DND-41 (cell line): Measurements from ENCODE around the gene TCF12.

Experiments
- ATAC-seq: fragments of 200-7000 bp; cut with Tn5 transposase; 3 replicates; pipeline ENCODE4 v1.9.1; 2021; ENCODE audit warnings: low read depth; ENCODE audit not compliant: insufficient read depth
- DNase-seq: peaks from one replicate; pipeline ENCODE4 v3.0.0-alpha.2; 2020
- H2AFZ ChIP-seq: 2 replicates; pipeline ENCODE4 v1.6.0; 2012; ENCODE audit warnings: low read depth, low read length
- H3K27ac ChIP-seq: 2 replicates; pipeline ENCODE4 v1.5.1; 2012; ENCODE audit warnings: low read length, inconsistent platforms
- H3K27me3 ChIP-seq: fragments of 200-600 bp; sonication (generic); 2 replicates; pipeline ENCODE4 v1.6.0; 2012; ENCODE audit warnings: low read length, mild to moderate bottlenecking, inconsistent platforms; ENCODE audit not compliant: insufficient read depth, poor library complexity
- H3K36me3 ChIP-seq: 2 replicates; pipeline ENCODE4 v1.5.1; 2012; ENCODE audit warnings: low read length, inconsistent platforms; ENCODE audit not compliant: insufficient read depth
- H3K4me1 ChIP-seq: 2 replicates; pipeline ENCODE4 v1.5.1; 2012; ENCODE audit warnings: mild to moderate bottlenecking, low read length; ENCODE audit not compliant: insufficient read depth
- H3K4me2 ChIP-seq: 2 replicates; pipeline ENCODE4 v1.6.0; 2012; ENCODE audit warnings: mild to moderate bottlenecking, moderate library complexity, low read length, inconsistent platforms; ENCODE audit not compliant: insufficient read depth
- H3K4me3 ChIP-seq, 2 experiments: fragments of 200-600 bp in 1 of 2; shearing (Covaris generic) in 1 of 2; 2 replicates each; pipeline ENCODE4 v1.5.1; 2012 to 2016; ENCODE audit warnings: inconsistent platforms in 2 of 2, low read length in 2 of 2, mild to moderate bottlenecking in 2 of 2, low read depth in 1 of 2, moderate library complexity in 1 of 2
- H3K79me2 ChIP-seq: 2 replicates; pipeline ENCODE4 v1.6.0; 2012; ENCODE audit warnings: low read length, inconsistent platforms; ENCODE audit not compliant: insufficient read depth
- H3K9ac ChIP-seq: 2 replicates; pipeline ENCODE4 v1.6.0; 2012; ENCODE audit warnings: low read depth, mild to moderate bottlenecking, inconsistent platforms, low read length, moderate library complexity
- H3K9me3 ChIP-seq: 2 replicates; pipeline ENCODE4 v1.5.1; 2012; ENCODE audit warnings: low read length, moderate library complexity, mild to moderate bottlenecking, inconsistent platforms; ENCODE audit not compliant: insufficient read depth, severe bottlenecking
- H4K20me1 ChIP-seq: 2 replicates; pipeline ENCODE4 v1.6.0; 2012; ENCODE audit warnings: low read length; ENCODE audit not compliant: insufficient read depth
- CTCF ChIP-seq: IDR thresholded peaks from 2 replicates; pipeline ENCODE4 v1.5.1; 2012; ENCODE audit warnings: borderline replicate concordance, low read length, moderate library complexity, mild to moderate bottlenecking; ENCODE audit not compliant: poor library complexity, severe bottlenecking; ENCODE audit errors: extremely low read depth
- EZH2 ChIP-seq: IDR thresholded peaks from 3 replicates; pipeline ENCODE4 v1.6.1; 2012; ENCODE audit warnings: borderline replicate concordance, low read depth, mild to moderate bottlenecking, moderate library complexity, low read length, inconsistent platforms; ENCODE audit not compliant: severe bottlenecking

The TCF12 gene

GRCh38 chr15:56985856-56986255 lies 67.4 kb downstream of the TCF12 start:
- no peaks in the 10 kb centered on the region for H3K27me3 ChIP-seq
- H3K4me2 ChIP-seq, result no peak overlapping the region
- no peak overlapping the region for H3K27ac ChIP-seq
- no peaks in the 10 kb centered on the region for H3K36me3 ChIP-seq
- H3K4me3 ChIP-seq, result no peak overlapping the region
- no peak overlapping the region for H3K9ac ChIP-seq
- ATAC-seq, result no peak
- H3K9me3 ChIP-seq, result no peaks in the 10 kb centered on the region
- DNase-seq, result no peak
- H2AFZ ChIP-seq, result no peak overlapping the region
- no peak for TF ChIP-seq CTCF
- no peak for TF ChIP-seq EZH2
- peaks cover 48% of the 10 kb centered on the region; the same call in 1 of the 2 replicates for H4K20me1 ChIP-seq
- H3K79me2 ChIP-seq, result peaks cover 100% of the 10 kb centered on the region
- H3K4me1 ChIP-seq, result peaks cover 18% of the 10 kb centered on the region

- peaks cover 47% of the 10 kb centered on the region; the same call in 1 of the 2 replicates for H4K20me1 ChIP-seq
- peaks cover 3% of the 10 kb centered on the region; the same call in 1 of the 2 replicates for H3K36me3 ChIP-seq
- H3K79me2 ChIP-seq, result peaks cover 100% of the 10 kb centered on the region
- H3K27ac ChIP-seq, result no peak overlapping the region
- ATAC-seq, result no peak
- H3K27me3 ChIP-seq, result no peaks in the 10 kb centered on the region
- no peak for DNase-seq
- H3K4me3 ChIP-seq, result no peak overlapping the region
- no peak overlapping the region for H3K4me2 ChIP-seq
- H2AFZ ChIP-seq, result no peak overlapping the region
- peaks cover 18% of the 10 kb centered on the region for H3K4me1 ChIP-seq
- TF ChIP-seq EZH2, result no peak
- TF ChIP-seq CTCF, result no peak
- H3K9me3 ChIP-seq, result no peaks in the 10 kb centered on the region
- no peak overlapping the region for H3K9ac ChIP-seq
These were observed 68.8 kb downstream of the TCF12 start for GRCh38 chr15:56987286-56987685.

- H2AFZ ChIP-seq, result no peak overlapping the region
- no peaks in the 10 kb centered on the region for H3K27me3 ChIP-seq
- H4K20me1 ChIP-seq, result peaks cover 47% of the 10 kb centered on the region; the same call in 1 of the 2 replicates
- TF ChIP-seq EZH2 (no peak), CTCF (no peak)
- H3K4me2 ChIP-seq, result no peak overlapping the region
- peaks cover 13% of the 10 kb centered on the region for H3K4me1 ChIP-seq
- no peak overlapping the region for H3K4me3 ChIP-seq
- no peak overlapping the region for H3K9ac ChIP-seq
- DNase-seq (no peak), ATAC-seq (no peak)
- peaks cover 8% of the 10 kb centered on the region for H3K36me3 ChIP-seq
- H3K27ac ChIP-seq, result no peak overlapping the region
- peaks cover 100% of the 10 kb centered on the region for H3K79me2 ChIP-seq
- no peaks in the 10 kb centered on the region for H3K9me3 ChIP-seq
These were observed 69.8 kb downstream of the TCF12 start for GRCh38 chr15:56988219-56988618.

GRCh38 chr15:56989411-56989924 lies 71.0 kb downstream of the TCF12 start:
- peaks cover 13% of the 10 kb centered on the region for H3K36me3 ChIP-seq
- H4K20me1 ChIP-seq, result peaks cover 46% of the 10 kb centered on the region; the same call in 1 of the 2 replicates
- H2AFZ ChIP-seq, result no peak overlapping the region
- H3K4me2 ChIP-seq, result no peak overlapping the region
- no peaks in the 10 kb centered on the region for H3K9me3 ChIP-seq
- H3K27ac ChIP-seq, result peak overlapping the region; percentile 33; the same call in 1 of the 2 replicates
- no peak for DNase-seq
- no peak overlapping the region for H3K9ac ChIP-seq
- H3K79me2 ChIP-seq, result peaks cover 100% of the 10 kb centered on the region
- ATAC-seq, result peak; percentile 68; the same call in 2 of the 3 replicates
- H3K4me1 ChIP-seq, result peaks cover 13% of the 10 kb centered on the region
- no peak overlapping the region for H3K4me3 ChIP-seq
- TF ChIP-seq EZH2 (no peak), CTCF (peak; percentile 36)
- no peaks in the 10 kb centered on the region for H3K27me3 ChIP-seq
